PC-3 (cell line): ENCODE measurements around the gene PPHLN1. TPM values are rescaled to one million over a fixed set of nuclear protein-coding genes. Genes with fewer than 3 reads are reported as not detected.

Source experiments
- ATAC-seq: fragments of 200-7000 bp; cut with Tn5 transposase; 2 replicates; pipeline ENCODE4 v1.9.1; 2020; ENCODE audit warnings: mild to moderate bottlenecking, moderate library complexity
- BruUV-seq: library from RNA; stranded (reverse); fragments of 400-500 nt; replicated peaks from 2 replicates; lab custom pipeline; 2021; lab: Mats Ljungman, UMichigan
- CTCF ChIA-PET: fragments of 300-600 bp; sonication (Branson Sonifier 250); formaldehyde crosslinking; loops from one replicate; lab custom pipeline; 2022; ENCODE audit warnings: antibody characterized with exemption; lab: Charles Lee
- POLR2A ChIA-PET: fragments of 300-600 bp; sonication (Branson Sonifier 250); formaldehyde crosslinking; loops from one replicate; lab custom pipeline; 2022; ENCODE audit warnings: antibody characterized with exemption; ENCODE audit not compliant: unreplicated experiment; lab: Charles Lee
- DNase-seq: peaks from one replicate; pipeline ENCODE4 v3.0.0-alpha.2; 2015
- H2AFZ ChIP-seq: fragments of 300-600 bp; sonication (generic); 2 replicates; pipeline ENCODE4 v1.6.0; 2016; ENCODE audit warnings: antibody characterized with exemption, low read length
- H3F3A ChIP-seq: fragments of 300-600 bp; sonication (generic); one replicate; pipeline ENCODE4 v1.6.0; 2017; ENCODE audit warnings: antibody characterized with exemption, low read length, control low read depth, mild to moderate bottlenecking; ENCODE audit not compliant: unreplicated experiment
- H3K27ac ChIP-seq: fragments of 300-600 bp; sonication (generic); 2 replicates; pipeline ENCODE4 v1.5.1; 2016; ENCODE audit warnings: mild to moderate bottlenecking, low read length
- H3K27me3 ChIP-seq: fragments of 300-600 bp; sonication (generic); 2 replicates; pipeline ENCODE4 v1.6.1; 2016; ENCODE audit warnings: low read length, mixed read lengths
- H3K36me3 ChIP-seq: fragments of 300-600 bp; sonication (generic); 2 replicates; pipeline ENCODE4 v1.6.1; 2016; ENCODE audit warnings: low read depth, mixed run types, low read length, mixed read lengths
- H3K4me1 ChIP-seq: fragments of 300-600 bp; sonication (generic); 2 replicates; pipeline ENCODE4 v1.5.1; 2016; ENCODE audit warnings: low read length; ENCODE audit not compliant: insufficient read depth
- H3K4me2 ChIP-seq: fragments of 300-600 bp; sonication (generic); 2 replicates; pipeline ENCODE4 v1.6.0; 2016; ENCODE audit warnings: low read length
- H3K4me3 ChIP-seq: fragments of 300-600 bp; sonication (generic); 2 replicates; pipeline ENCODE4 v1.5.1; 2016; ENCODE audit warnings: mild to moderate bottlenecking, low read length, mixed read lengths
- H3K79me2 ChIP-seq: fragments of 300-600 bp; sonication (generic); 2 replicates; pipeline ENCODE4 v1.6.1; 2017; ENCODE audit warnings: low read length, mixed read lengths
- H3K9ac ChIP-seq: fragments of 300-600 bp; sonication (generic); 2 replicates; pipeline ENCODE4 v1.6.0; 2016; ENCODE audit warnings: mild to moderate bottlenecking, low read length
- H3K9me2 ChIP-seq: fragments of 300-600 bp; sonication (generic); replicated peaks from 2 replicates; pipeline ENCODE4 v1.6.1; 2016; ENCODE audit warnings: mixed run types, low read length, mixed read lengths
- H3K9me3 ChIP-seq: fragments of 300-600 bp; sonication (generic); 2 replicates; pipeline ENCODE4 v1.6.1; 2016; ENCODE audit warnings: low read length, mixed read lengths
- H4K20me1 ChIP-seq: fragments of 300-600 bp; sonication (generic); 2 replicates; pipeline ENCODE4 v1.6.1; 2016; ENCODE audit warnings: low read length, mixed read lengths
- CTCF ChIP-seq: fragments of 300-600 bp; sonication (generic); conservative IDR thresholded peaks from 2 replicates; pipeline ENCODE4 v1.5.1; 2017; ENCODE audit warnings: antibody characterized with exemption, low read depth, mild to moderate bottlenecking, low read length
- EZH2 ChIP-seq: fragments of 300-600 bp; sonication (generic); IDR thresholded peaks from one replicate; pipeline ENCODE4 v1.6.1; 2017; ENCODE audit warnings: antibody characterized with exemption, mild to moderate bottlenecking, low read length; ENCODE audit not compliant: unreplicated experiment
- EZH2phosphoT487 ChIP-seq: fragments of 300-600 bp; sonication (generic); IDR thresholded peaks from 2 replicates; pipeline ENCODE4 v1.6.1; 2018; ENCODE audit warnings: mild to moderate bottlenecking, antibody characterized with exemption, low read length, borderline replicate concordance
- intact Hi-C: fragments of 100-400 bp; cut with micrococcal nuclease; formaldehyde crosslinking; loops from 2 replicates; pipeline ENCODE4 v1.9.0; 2023
- total RNA-seq: library from RNA; depleted of rRNA; stranded (reverse); fragments of >200 nt; gene quantifications from 2 replicates; pipeline ENCODE4 v1.2.3, GENCODE V29; 2014

PPHLN1 gene
- total RNA-seq, 1 experiment from 2014 or later: 82.0 TPM

DNA sequence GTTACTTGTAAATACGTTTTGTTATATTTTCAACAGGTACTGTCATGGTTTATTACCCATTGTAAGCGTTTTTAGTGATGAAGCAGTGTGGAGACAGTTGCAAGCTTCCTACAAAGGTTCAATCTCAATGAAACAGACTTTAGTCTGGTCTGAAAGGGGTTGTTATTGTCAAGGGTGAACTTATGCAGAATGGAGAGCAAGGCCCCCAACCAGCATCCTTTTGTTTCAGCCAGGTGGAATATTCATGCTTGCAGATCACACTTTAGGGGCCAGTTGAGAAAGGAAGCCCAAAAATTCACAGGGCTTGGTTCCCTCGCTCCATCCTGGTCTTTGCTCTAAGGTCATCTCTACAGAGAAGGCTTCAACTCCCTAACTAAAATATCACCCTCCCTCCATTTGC is 159.9 kb downstream of the PPHLN1 start:
- H3K4me2 ChIP-seq: no peak overlapping the region
- no peaks in the 10 kb centered on the region for H3K9me2 ChIP-seq
- no peaks in the 10 kb centered on the region for H3K9me3 ChIP-seq
- ChIA-PET POLR2A (no interaction called here), CTCF (no interaction called here)
- no TSS peak for BruUV-seq
- H3K27ac ChIP-seq: no peak overlapping the region
- TF ChIP-seq EZH2 (no peak), EZH2phosphoT487 (no peak), CTCF (no peak)
- no peak for DNase-seq
- no peaks in the 10 kb centered on the region for H3K27me3 ChIP-seq
- H3K36me3 ChIP-seq: no peaks in the 10 kb centered on the region
- H3K4me3 ChIP-seq: no peak overlapping the region
- no peaks in the 10 kb centered on the region for H3F3A ChIP-seq
- H4K20me1 ChIP-seq: no peaks in the 10 kb centered on the region
- peaks cover 28% of the 10 kb centered on the region for H3K79me2 ChIP-seq
- intact Hi-C loops: loop anchor here (2.0 to 10.0 kb wide), 2 partner anchors 475 to 679 kb away; no protein-coding TSS in a partner anchor
- peaks cover 18% of the 10 kb centered on the region; the same call in 1 of the 2 replicates for H3K4me1 ChIP-seq
- H2AFZ ChIP-seq: no peak overlapping the region
- no peak overlapping the region for H3K9ac ChIP-seq
- ATAC-seq: no peak

DNA sequence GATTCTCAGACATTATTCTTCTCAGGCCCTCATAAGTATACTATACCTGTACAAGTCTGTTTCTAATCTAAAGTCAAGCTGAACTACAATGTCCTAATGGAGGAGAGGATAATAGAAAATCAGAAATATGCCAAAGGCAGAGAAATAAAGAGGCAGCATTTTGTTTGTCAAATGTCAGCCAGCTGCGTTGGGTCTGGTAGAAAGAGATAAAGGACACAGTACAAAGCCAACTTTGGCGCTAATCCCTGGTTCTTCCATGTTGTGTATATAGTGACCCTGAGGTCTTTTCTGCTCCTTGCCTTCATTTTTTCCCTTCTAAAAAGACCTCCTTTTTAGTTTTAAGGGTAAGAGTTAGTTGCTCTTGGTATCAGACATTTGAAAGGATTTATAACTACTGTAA is 160.4 kb downstream of the PPHLN1 start:
- CTCF ChIA-PET: no interaction called here

More for the DNA sequence above, 160.4 kb downstream of the PPHLN1 start:
- Histone ChIP-seq H3K79me2 (peaks cover 22% of the 10 kb centered on the region), H3K4me3 (no peak overlapping the region), H3K4me1 (peaks cover 15% of the 10 kb centered on the region; the same call in 1 of the 2 replicates), H3K27ac (no peak overlapping the region), H3F3A (no peaks in the 10 kb centered on the region), H4K20me1 (no peaks in the 10 kb centered on the region), H3K27me3 (no peaks in the 10 kb centered on the region), H3K9me2 (no peaks in the 10 kb centered on the region), H3K36me3 (no peaks in the 10 kb centered on the region), H3K9me3 (no peaks in the 10 kb centered on the region), H2AFZ (no peak overlapping the region), H3K9ac (no peak overlapping the region), H3K4me2 (no peak overlapping the region)
- POLR2A ChIA-PET: no interaction called here
- DNase-seq (no peak), ATAC-seq (no peak)
- intact Hi-C loops: loop anchor here (10.0 kb wide), 1 partner anchor 678 kb away; no protein-coding TSS in a partner anchor
- TF ChIP-seq EZH2phosphoT487 (no peak), CTCF (no peak), EZH2 (no peak)
- BruUV-seq: no TSS peak
